ENCODE measurements around the gene PLCH2.

GRCh38 chr1:2431518-2431917 is 44.6 kb upstream of the PLCH2 start:
- TF ChIP-seq EZH2phosphoT487 (conservative IDR thresholded peaks at IDR 0.05; ENCODE audit: low read length) (no peak), CTCF (IDR thresholded peaks at IDR 0.05; ENCODE audit: insufficient read depth, low read length, poor library complexity, severe bottlenecking) (no peak)
